Muscle of leg (tissue), 16 donors: Measurements from ENCODE around the gene CAPS. TPM values are rescaled to one million over a fixed set of nuclear protein-coding genes. Genes with fewer than 3 reads are reported as not detected.
"Not testable (repeated sequence)": the region's sequence is repeated elsewhere in the genome, so short reads cannot be mapped to it uniquely, and the experiment has no call there.

Experiments used
- DNase-seq: peaks from one replicate; pipeline ENCODE4 v3.0.0; 2013
- H3K27ac ChIP-seq: one replicate; pipeline ENCODE4 v1.5.1; 2013; ENCODE audit warnings: mild to moderate bottlenecking, low read length, control low read depth
- H3K27me3 ChIP-seq: one replicate; pipeline ENCODE4 v1.6.1; 2013; ENCODE audit warnings: low read length; ENCODE audit not compliant: control insufficient read depth, insufficient read depth
- H3K36me3 ChIP-seq: one replicate; pipeline ENCODE4 v1.6.1; 2013; ENCODE audit warnings: low read length; ENCODE audit not compliant: control insufficient read depth, insufficient read depth
- H3K4me1 ChIP-seq: one replicate; pipeline ENCODE4 v1.6.1; 2013; ENCODE audit warnings: low read length; ENCODE audit not compliant: control insufficient read depth, insufficient read depth
- H3K4me3 ChIP-seq: one replicate; pipeline ENCODE4 v1.5.1; 2013; ENCODE audit warnings: low read length, control low read depth
- H3K9me3 ChIP-seq: replicated peaks from 2 replicates; pipeline ENCODE4 v1.6.1; 2013; ENCODE audit warnings: low read depth, low read length; ENCODE audit not compliant: control insufficient read depth
- WGBS: methylation state at CpG from one replicate; pipeline ENCODE4 v1.1.5; 2013; ENCODE audit warnings: missing lambda C conversion rate; ENCODE audit not compliant: insufficient coverage; 5-methylcytosine and 5-hydroxymethylcytosine counted together
- long read RNA-seq, 11 donors: transcript quantifications; one replicate each; lab custom pipeline, GENCODE V29; 2026
- polyA plus RNA-seq, 8 donors: library from polyadenylated mRNA; unstranded; fragments of 120-200 nt; gene quantifications; one replicate each; pipeline versions ENCODE4 v1.2.1 to v1.2.3, GENCODE V29; 2013; ENCODE audit warnings: inconsistent platforms in 1 of 8, low replicate concordance in 1 of 8; ENCODE audit not compliant: insufficient read length in 8 of 8, insufficient read depth in 1 of 8
- total RNA-seq: library from RNA; stranded (reverse); fragments of 120-200 nt; gene quantifications from one replicate; pipeline ENCODE4 v1.2.4, GENCODE V29; 2013

Gene CAPS
- total RNA-seq (5.1 TPM), polyA plus RNA-seq (10 to 100 TPM in 1 of 8 donors, 1 to 10 TPM in 7; 3.9 to 10.1 (median 6.5) TPM)
- long read RNA-seq, donor 1, partial matches to known transcripts = 0 of 3 reads
- long read RNA-seq, donor 1, other reads (novel, unspliced or antisense) = 0 of 3 reads
- long read RNA-seq, donor 2 = 0 reads
- long read RNA-seq, donor 3, partial matches to known transcripts = 0 of 4 reads
- long read RNA-seq, donor 3, other reads (novel, unspliced or antisense) = 0 of 4 reads
- long read RNA-seq, donor 4, partial matches to known transcripts = 0 of 1 reads
- long read RNA-seq, donor 4, other reads (novel, unspliced or antisense) = 0 of 1 reads
- long read RNA-seq, donor 5, partial matches to known transcripts = 0 of 1 reads
- long read RNA-seq, donor 5, other reads (novel, unspliced or antisense) = 0 of 1 reads
- long read RNA-seq, donor 6, partial matches to known transcripts = 0 of 3 reads
- long read RNA-seq, donor 6, other reads (novel, unspliced or antisense) = 0 of 3 reads
- long read RNA-seq, donor 7, partial matches to known transcripts = 0 of 2 reads
- long read RNA-seq, donor 7, other reads (novel, unspliced or antisense) = 0 of 2 reads
- long read RNA-seq, donor 8, partial matches to known transcripts = 0 of 1 reads
- long read RNA-seq, donor 8, other reads (novel, unspliced or antisense) = 0 of 1 reads
- long read RNA-seq, donor 9 = 0 reads
- long read RNA-seq, donor 10, partial matches to known transcripts = 0 of 1 reads
- long read RNA-seq, donor 10, other reads (novel, unspliced or antisense) = 0 of 1 reads
- long read RNA-seq, donor 11, partial matches to known transcripts = 0 of 2 reads
- long read RNA-seq, donor 11, other reads (novel, unspliced or antisense) = 0 of 2 reads

DNA sequence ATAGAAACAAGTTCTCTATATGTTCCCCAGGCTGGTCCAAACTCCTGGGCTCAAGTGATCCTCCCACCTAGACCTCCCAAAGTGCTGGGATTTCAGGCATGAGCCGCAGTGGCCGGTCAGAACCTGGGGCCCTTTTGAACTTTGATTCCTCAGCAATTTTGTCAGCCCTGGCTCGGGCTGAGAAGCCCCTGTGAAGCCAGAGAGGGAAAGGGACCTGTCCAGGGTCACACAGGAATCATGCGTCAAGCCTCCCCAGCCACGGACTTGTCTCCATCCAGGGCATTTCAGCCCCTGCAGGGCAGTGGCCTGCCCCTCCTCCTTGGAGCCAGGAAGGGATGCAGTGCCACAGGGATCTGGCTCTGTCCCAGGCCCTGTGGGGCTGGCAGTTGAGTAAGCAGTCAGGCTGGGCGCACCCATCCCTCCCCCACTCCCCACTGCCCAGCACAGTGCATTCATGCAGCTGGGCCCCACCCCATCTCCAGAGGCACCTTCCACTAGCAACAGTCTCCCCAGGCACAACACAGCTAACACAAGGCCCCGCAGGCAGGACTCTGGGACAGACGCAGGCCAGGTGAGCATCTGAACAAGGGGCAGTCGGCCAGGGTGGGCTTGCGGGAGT, at the start of gene CAPS:
Gene CAPS (plus strand): TSS at position 516 of the 619 bp plus-strand sequence. CDS start 153 bp downstream, outside the sequence.
- Histone ChIP-seq H3K4me1 (peaks cover 18% of the 10 kb centered on the region), H3K27ac (no peak within 1 kb of the TSS), H3K9me3 (no peaks in the 10 kb centered on the region), H3K27me3 (no peaks in the 10 kb centered on the region), H3K4me3 (no peak within 1 kb of the TSS), H3K36me3 (peaks cover 55% of the 10 kb centered on the region)
- 73% methylated on average over 10 of the region's 10 CpGs for WGBS
- no peak for DNase-seq

- Histone ChIP-seq H3K27me3 (no peaks in the 10 kb centered on the region), H3K36me3 (no peaks in the 10 kb centered on the region), H3K4me3 (no peak overlapping the region), H3K27ac (no peak overlapping the region), H3K9me3 (no peaks in the 10 kb centered on the region), H3K4me1 (peaks cover 3% of the 10 kb centered on the region)
- DNase-seq = no peak
- WGBS = 84% methylated on average over 14 of the region's 14 CpGs
These were observed 49.1 kb upstream of the CAPS start for GRCh38 chr19:5864725-5865486.

DNA sequence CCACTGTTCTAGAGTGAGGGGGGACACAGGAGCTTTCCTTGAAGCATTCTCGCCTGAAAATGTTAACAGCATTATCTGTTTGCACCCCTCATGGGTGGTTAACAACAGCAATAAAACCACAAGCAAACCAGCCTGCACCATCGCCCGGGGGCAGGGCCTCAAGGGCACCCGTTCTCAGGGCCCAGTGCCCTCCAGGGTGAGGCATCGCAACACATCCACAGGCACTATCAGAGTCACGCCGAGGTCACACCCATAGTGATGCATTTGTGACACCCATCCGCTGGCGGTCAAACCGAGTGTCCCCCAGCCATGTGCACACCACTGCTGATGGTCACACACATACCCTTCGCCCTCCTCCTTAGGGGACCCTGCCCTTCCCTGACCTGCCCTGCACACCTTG, 48.3 kb upstream of the CAPS start:
- WGBS = 75% methylated on average over 11 of the region's 11 CpGs
- DNase-seq = no peak

GRCh38 chr19:5867201-5868136, 46.6 kb upstream of the CAPS start:
- no peak overlapping the region for H3K4me3 ChIP-seq
- H3K27me3 ChIP-seq = no peaks in the 10 kb centered on the region
- peaks cover 3% of the 10 kb centered on the region for H3K4me1 ChIP-seq
- H3K27ac ChIP-seq = no peak overlapping the region
- WGBS = 84% methylated on average over 29 of the region's 31 CpGs
- no peak for DNase-seq
- H3K36me3 ChIP-seq = no peaks in the 10 kb centered on the region
- H3K9me3 ChIP-seq = no peaks in the 10 kb centered on the region

More for the DNA sequence above, 48.3 kb upstream of the CAPS start:
- Histone ChIP-seq H3K27ac (no peak overlapping the region), H3K4me3 (no peak overlapping the region), H3K27me3 (no peaks in the 10 kb centered on the region), H3K4me1 (peaks cover 3% of the 10 kb centered on the region), H3K36me3 (no peaks in the 10 kb centered on the region), H3K9me3 (no peaks in the 10 kb centered on the region)

- no peak for DNase-seq
- no peak overlapping the region for H3K27ac ChIP-seq
These were observed 43.1 kb upstream of the CAPS start for GRCh38 chr19:5870986-5871394.

DNA sequence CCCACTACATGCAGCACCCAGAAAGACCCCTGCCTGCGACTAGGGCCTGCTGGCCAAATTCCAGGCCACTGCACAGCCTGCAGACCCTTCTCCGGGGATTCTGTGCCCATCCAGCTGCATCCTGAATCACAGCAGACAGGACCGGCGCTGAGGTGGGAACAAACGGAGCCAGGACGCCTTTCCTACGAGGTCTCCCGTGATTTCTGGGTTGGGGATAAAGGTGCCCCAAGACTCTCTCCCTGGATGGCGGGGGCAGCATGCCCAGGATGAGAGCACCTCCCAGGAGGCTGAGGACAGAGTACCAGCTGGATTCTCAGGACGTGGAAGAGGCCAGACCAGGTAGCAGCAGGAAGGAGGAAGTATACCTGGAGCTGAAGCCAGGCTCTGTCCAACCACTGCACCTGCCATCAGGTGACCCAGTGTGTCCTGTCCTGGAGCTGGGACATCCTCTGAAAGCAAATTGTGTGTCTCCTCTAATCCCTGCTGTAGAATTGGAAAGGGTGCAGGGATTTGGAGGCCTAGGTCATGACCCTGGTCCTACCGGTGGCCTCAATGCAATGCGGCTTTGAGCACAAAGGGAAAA, 40.3 kb upstream of the CAPS start:
- H3K27me3 ChIP-seq = peaks cover 5% of the 10 kb centered on the region
- no peaks in the 10 kb centered on the region for H3K36me3 ChIP-seq
- 81% methylated on average over 8 of the region's 12 CpGs for WGBS
- H3K27ac ChIP-seq = no peak overlapping the region
- no peak for DNase-seq
- H3K4me1 ChIP-seq = peaks cover 19% of the 10 kb centered on the region
- no peak overlapping the region for H3K4me3 ChIP-seq
- H3K9me3 ChIP-seq = no peaks in the 10 kb centered on the region

More at GRCh38 chr19:5870986-5871394, 43.1 kb upstream of the CAPS start:
- Histone ChIP-seq H3K9me3 (no peaks in the 10 kb centered on the region), H3K36me3 (no peaks in the 10 kb centered on the region), H3K4me3 (no peak overlapping the region), H3K4me1 (peaks cover 1% of the 10 kb centered on the region), H3K27me3 (no peaks in the 10 kb centered on the region)
- 82% methylated on average over 10 of the region's 12 CpGs for WGBS

DNA sequence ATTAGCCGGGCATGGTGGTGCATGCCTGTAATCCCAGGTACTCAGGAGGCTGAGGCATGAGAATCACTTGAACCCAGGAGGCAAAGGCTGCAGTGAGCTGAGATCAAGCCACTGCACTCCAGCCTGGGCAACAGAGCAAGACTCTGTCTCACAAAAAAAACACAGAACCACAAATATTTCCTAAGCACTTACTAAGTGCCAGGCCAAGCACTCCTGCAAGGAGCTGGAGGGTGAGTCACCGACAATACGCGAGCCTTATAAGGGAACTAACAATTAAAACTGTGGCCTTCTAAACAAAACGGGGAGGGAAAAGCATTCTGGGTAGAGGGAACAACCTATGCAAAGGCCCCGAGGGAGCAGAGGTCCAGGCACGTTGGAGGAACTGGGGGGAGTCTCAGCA, 39.6 kb upstream of the CAPS start:
- not testable (repeated sequence) for H3K27ac ChIP-seq, H3K9me3 ChIP-seq, H3K36me3 ChIP-seq, DNase-seq, H3K4me3 ChIP-seq, H3K27me3 ChIP-seq
- WGBS = 82% methylated on average over 3 of the region's 7 CpGs
- peaks cover 26% of the 10 kb centered on the region for H3K4me1 ChIP-seq

DNA sequence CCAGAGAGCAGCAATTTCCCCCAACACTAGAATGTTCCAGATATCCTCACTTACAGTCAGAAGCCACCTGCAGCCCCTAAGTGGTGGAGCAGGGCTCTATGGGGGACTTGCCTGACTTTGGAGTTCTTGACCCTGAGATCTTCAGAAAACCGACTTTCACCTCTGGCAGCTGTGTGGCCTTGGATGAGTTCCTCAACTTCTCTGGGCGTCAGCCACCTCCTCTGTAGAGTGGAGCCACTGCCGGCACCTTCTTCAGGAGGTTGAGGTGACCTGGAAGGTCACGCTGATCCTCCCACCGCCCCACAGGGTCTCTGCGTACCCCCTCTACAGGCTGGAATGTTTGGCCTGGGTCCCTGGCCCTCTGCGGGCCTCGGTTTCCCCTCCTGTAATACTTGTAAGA, 36.6 kb upstream of the CAPS start:
- DNase-seq = no peak
- Histone ChIP-seq H3K27me3 (peaks cover 22% of the 10 kb centered on the region), H3K27ac (no peak overlapping the region), H3K4me1 (peaks cover 45% of the 10 kb centered on the region), H3K4me3 (no peak overlapping the region), H3K36me3 (no peaks in the 10 kb centered on the region), H3K9me3 (no peaks in the 10 kb centered on the region)
- WGBS = 82% methylated on average over 7 of the region's 8 CpGs
